GM13976 (cell line): ENCODE results near the gene ANXA6.
A peak's percentile ranks its signal among the peaks of the same experiment; 100 is the strongest.

Experiments
- DNase-seq: peaks from one replicate; pipeline ENCODE4 v3.0.0; 2012; ENCODE audit warnings: low spot score
- in situ Hi-C: fragments of 300-500 bp; cut with MboI; formaldehyde crosslinking; loops from one replicate; pipeline ENCODE4 v1.12.0; 2022; ENCODE audit warnings: low sequenced_read_pairs, mixed read lengths, inconsistent platforms; ENCODE audit not compliant: unreplicated experiment
- TF ChIP-seq, protein P1 (sequence below): IDR thresholded peaks from 2 replicates; pipeline ENCODE4 v1.5.1; 2012; ENCODE audit warnings: borderline replicate concordance, mild to moderate bottlenecking; ENCODE audit not compliant: insufficient read depth; ENCODE audit errors: extremely low read depth, missing control alignments, control extremely low read depth

Gene ANXA6

DNA sequence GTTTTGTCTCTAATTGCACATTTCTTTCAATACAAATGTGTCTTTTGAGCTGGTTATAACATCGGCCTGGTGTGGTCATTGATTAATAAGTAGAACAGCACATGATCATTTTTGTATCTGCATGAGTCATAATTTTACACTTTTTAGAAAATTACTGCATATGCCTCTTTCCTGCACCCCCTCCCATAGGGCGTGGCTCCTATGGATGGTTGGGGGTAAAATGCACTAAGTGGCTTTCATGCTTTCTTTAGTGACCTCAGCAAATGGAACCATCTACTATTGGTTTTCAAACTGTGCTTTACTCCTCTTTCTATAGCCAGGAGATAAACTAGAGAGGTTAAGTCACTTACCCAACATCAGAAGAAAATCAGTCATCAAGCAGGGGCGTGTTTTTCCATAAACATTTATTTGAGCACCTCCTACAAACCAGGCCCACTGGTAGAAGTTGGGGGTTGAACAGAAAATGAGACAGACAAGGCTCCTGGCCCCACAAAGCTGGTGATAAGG is 3.8 kb downstream of the ANXA6 start:
- TF ChIP-seq, protein P1, sequence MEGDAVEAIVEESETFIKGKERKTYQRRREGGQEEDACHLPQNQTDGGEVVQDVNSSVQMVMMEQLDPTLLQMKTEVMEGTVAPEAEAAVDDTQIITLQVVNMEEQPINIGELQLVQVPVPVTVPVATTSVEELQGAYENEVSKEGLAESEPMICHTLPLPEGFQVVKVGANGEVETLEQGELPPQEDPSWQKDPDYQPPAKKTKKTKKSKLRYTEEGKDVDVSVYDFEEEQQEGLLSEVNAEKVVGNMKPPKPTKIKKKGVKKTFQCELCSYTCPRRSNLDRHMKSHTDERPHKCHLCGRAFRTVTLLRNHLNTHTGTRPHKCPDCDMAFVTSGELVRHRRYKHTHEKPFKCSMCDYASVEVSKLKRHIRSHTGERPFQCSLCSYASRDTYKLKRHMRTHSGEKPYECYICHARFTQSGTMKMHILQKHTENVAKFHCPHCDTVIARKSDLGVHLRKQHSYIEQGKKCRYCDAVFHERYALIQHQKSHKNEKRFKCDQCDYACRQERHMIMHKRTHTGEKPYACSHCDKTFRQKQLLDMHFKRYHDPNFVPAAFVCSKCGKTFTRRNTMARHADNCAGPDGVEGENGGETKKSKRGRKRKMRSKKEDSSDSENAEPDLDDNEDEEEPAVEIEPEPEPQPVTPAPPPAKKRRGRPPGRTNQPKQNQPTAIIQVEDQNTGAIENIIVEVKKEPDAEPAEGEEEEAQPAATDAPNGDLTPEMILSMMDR, result no peak
- no peak for DNase-seq
- in situ Hi-C loops, result loop anchor here (25.0 kb wide), 1 partner anchor 367 kb away; the partner anchor contains the start of gene SMIM3

DNA sequence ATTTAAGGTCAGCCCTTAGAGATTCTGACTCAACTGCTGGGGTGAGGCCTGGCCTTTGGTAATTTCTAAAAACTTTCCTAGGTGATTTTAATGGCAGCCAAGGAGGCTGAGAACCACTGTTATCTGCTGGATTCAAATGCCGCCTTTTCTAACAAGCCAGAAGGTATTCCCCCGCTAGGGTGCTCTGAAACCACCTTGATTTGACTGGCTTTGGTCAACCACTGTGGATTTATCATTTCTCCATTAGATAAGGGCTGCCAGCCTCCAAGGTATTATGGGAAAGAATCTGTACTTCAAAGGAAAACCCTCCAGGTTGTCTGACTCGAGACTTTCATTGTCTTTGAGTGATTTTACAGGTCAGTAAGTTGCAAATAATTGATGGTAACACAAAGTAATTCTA is 4.3 kb downstream of the ANXA6 start:
- DNase-seq, result no peak
- in situ Hi-C loops, result loop anchor here (25.0 kb wide), 1 partner anchor 366 kb away; the partner anchor contains the start of gene SMIM3
- TF ChIP-seq, protein P1, result no peak

DNA sequence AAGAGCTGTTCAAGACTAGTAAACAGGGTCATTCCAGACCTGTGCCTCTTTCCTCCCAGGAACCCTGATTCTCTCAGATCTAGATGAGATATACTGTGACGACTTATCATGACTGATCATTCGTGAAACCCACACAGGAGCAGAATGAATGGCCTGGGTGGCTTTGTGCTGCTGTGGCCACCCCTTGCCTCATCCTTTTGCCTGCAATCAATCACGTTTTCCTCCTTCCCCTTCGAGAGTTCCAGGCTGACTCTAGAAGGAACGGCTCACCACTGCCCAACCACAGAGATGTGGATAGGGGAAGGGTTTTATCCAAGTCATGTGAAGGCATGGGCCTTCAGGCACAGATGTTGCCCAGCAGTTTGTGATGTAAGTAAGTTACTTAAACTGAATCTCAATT is 5.8 kb downstream of the ANXA6 start:
- DNase-seq, result peak; percentile 57
- in situ Hi-C loops, result loop anchor here (25.0 kb wide), 1 partner anchor 364 kb away; the partner anchor contains the start of gene SMIM3
- TF ChIP-seq, protein P1, result no peak

DNA sequence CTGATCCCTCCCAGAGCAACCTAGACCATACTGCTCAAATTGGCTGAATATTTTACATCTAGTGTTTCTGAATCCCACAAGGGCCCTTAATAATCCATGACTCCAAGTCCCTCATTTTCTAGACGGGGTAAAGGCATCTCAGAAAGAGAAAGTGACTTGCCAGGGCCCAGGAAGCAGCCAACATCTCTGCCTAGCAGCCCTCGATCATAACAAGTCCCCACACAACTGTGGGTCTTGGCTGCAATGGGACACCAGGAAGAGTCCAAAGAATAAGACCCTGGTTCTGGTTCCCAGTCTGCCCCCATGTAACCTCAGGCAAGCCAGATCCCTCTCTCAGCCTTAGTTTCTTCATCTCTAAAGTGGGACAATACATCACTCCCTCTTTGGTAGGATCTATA is 6.3 kb downstream of the ANXA6 start:
- TF ChIP-seq, protein P1, result no peak
- DNase-seq, result no peak
- in situ Hi-C loops, result loop anchor here (25.0 kb wide), 1 partner anchor 364 kb away; the partner anchor contains the start of gene SMIM3

DNA sequence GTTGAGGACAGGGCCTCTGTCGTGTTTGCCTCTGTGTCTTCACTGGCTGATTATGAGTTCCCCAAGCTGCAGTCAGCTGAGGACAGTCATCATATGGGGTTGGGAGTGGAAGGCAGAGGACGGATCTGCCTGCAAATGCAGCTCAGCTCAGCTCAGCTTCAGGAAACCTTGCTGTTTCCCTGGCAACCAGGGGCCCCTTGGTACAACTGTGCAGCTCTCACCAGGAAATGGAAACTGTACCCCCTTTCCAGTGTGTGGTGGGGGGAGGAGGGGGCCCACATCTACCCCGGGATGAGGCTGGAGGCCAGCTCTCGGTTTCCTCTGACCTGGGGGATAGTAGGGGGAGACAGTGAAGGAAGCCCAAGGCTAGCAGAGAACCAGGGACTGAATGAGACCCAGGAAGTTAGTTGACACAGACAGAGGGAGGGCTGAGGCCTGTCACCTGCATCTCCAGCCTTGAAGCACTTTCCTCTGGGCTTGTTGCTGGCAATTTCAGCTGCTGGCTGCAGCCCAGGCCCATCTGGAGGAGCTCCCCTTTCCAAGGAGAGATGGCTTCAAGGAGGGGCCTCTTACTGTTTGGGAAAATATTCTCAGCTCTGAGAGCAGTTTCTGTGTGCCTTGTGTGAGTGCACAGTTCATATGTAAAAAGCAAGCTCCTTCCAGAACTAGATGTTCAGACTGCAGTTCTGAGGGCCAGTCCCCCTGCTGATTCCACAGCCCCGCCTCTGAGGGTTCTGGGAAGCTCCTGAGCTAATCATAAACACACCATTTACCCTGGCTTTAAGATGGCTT is 6.9 kb downstream of the ANXA6 start:
- DNase-seq, result peak; percentile 53
- in situ Hi-C loops, result loop anchor here (25.0 kb wide), 1 partner anchor 363 kb away; the partner anchor contains the start of gene SMIM3

DNA sequence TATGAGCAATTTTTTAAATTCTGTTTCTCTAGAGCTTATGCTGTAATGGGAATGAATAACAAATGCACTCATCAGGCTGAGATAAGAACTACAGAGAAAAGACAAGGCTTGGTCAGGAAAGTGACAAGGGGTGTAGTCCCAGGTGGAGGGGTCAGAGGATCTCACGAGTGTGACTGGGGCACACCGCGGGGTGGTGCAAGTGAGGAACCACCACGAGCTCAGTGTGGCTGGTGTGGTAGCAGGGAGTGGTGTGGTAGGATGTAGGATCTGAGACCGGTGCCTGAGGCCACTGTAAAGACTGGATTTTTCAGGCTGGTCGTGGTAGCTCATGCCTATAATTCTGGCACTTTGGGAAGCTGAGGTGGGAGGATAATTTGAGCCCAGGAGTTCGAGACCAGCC is 9.0 kb downstream of the ANXA6 start:
- TF ChIP-seq, protein P1, result no peak
- DNase-seq, result no peak
- in situ Hi-C loops, result no loop called here

More for the DNA sequence above, 6.9 kb downstream of the ANXA6 start:
- TF ChIP-seq, protein P1, result no peak
